H9 (cell line): ENCODE data around the gene HLA-DOB. TPM values are rescaled to one million over a fixed set of nuclear protein-coding genes. Genes with fewer than 3 reads are reported as not detected.

Source experiments
- DNase-seq: peaks from one replicate; pipeline ENCODE4 v3.0.0-alpha.2; 2017
- H2AFZ ChIP-seq: one replicate; pipeline ENCODE4 v1.6.1; 2013; ENCODE audit warnings: mild to moderate bottlenecking, low read length, control low read depth, moderate library complexity
- H2AK5ac ChIP-seq: 2 replicates; pipeline ENCODE4 v1.6.1; 2013; ENCODE audit warnings: low read length, control low read depth, mixed read lengths; ENCODE audit not compliant: insufficient read length
- H2BK120ac ChIP-seq: one replicate; pipeline ENCODE4 v1.6.1; 2013; ENCODE audit warnings: low read depth, mild to moderate bottlenecking, low read length, control low read depth, inconsistent platforms; ENCODE audit not compliant: poor library complexity, severe bottlenecking
- H2BK12ac ChIP-seq: 2 replicates; pipeline ENCODE4 v1.6.1; 2013; ENCODE audit warnings: low read length, control low read depth, mixed read lengths, low read depth; ENCODE audit not compliant: insufficient read length
- H2BK15ac ChIP-seq: 2 replicates; pipeline ENCODE4 v1.6.1; 2013; ENCODE audit warnings: low read depth, low read length, control low read depth
- H2BK20ac ChIP-seq: one replicate; pipeline ENCODE4 v1.6.1; 2013; ENCODE audit warnings: low read depth, mild to moderate bottlenecking, low read length, control low read depth, inconsistent platforms; ENCODE audit not compliant: poor library complexity, severe bottlenecking
- H2BK5ac ChIP-seq: 2 replicates; pipeline ENCODE4 v1.6.1; 2013; ENCODE audit warnings: low read length, control low read depth, mixed read lengths; ENCODE audit not compliant: insufficient read length
- H3K14ac ChIP-seq: 2 replicates; pipeline ENCODE4 v1.6.1; 2013; ENCODE audit warnings: low read length, control low read depth; ENCODE audit not compliant: insufficient read depth
- H3K18ac ChIP-seq: 2 replicates; pipeline ENCODE4 v1.6.1; 2013; ENCODE audit warnings: low read depth, mild to moderate bottlenecking, mixed read lengths, low read length, control low read depth; ENCODE audit not compliant: insufficient read length
- H3K23ac ChIP-seq: 2 replicates; pipeline ENCODE4 v1.6.1; 2013; ENCODE audit warnings: low read length, control low read depth, mixed read lengths, low read depth; ENCODE audit not compliant: insufficient read length
- H3K23me2 ChIP-seq: 2 replicates; pipeline ENCODE4 v1.6.1; 2013; ENCODE audit warnings: low read depth, mild to moderate bottlenecking, mixed read lengths, low read length, control low read depth; ENCODE audit not compliant: insufficient read length, poor library complexity, severe bottlenecking
- H3K27ac ChIP-seq: 2 replicates; pipeline ENCODE4 v1.5.1; 2013; ENCODE audit warnings: low read length, control low read depth, mixed read lengths, low read depth; ENCODE audit not compliant: insufficient read length
- H3K27me3 ChIP-seq: 2 replicates; pipeline ENCODE4 v1.6.1; 2013; ENCODE audit warnings: low read length, control low read depth, inconsistent platforms; ENCODE audit not compliant: insufficient read depth
- H3K4ac ChIP-seq: 2 replicates; pipeline ENCODE4 v1.6.1; 2013; ENCODE audit warnings: low read depth, mild to moderate bottlenecking, control low read depth, inconsistent platforms, low read length, moderate library complexity
- H3K4me1 ChIP-seq: 2 replicates; pipeline ENCODE4 v1.6.1; 2013; ENCODE audit warnings: low read length, control low read depth, inconsistent platforms; ENCODE audit not compliant: insufficient read depth
- H3K4me2 ChIP-seq: 2 replicates; pipeline ENCODE4 v1.6.1; 2013; ENCODE audit warnings: low read length, control low read depth, mixed read lengths; ENCODE audit not compliant: insufficient read length, insufficient read depth
- H3K56ac ChIP-seq: 2 replicates; pipeline ENCODE4 v1.6.1; 2013; ENCODE audit warnings: low read depth, mild to moderate bottlenecking, mixed read lengths, low read length, control low read depth; ENCODE audit not compliant: insufficient read length
- H3K79me1 ChIP-seq: 2 replicates; pipeline ENCODE4 v1.6.1; 2013; ENCODE audit warnings: low read depth, mild to moderate bottlenecking, moderate library complexity, low read length, control low read depth, inconsistent platforms; ENCODE audit not compliant: insufficient read depth, poor library complexity, severe bottlenecking
- H3K79me2 ChIP-seq: 2 replicates; pipeline ENCODE4 v1.6.1; 2013; ENCODE audit warnings: low read length, control low read depth, inconsistent platforms; ENCODE audit not compliant: insufficient read depth
- H3K9ac ChIP-seq: 2 replicates; pipeline ENCODE4 v1.6.1; 2013; ENCODE audit warnings: low read length, control low read depth, mixed read lengths; ENCODE audit not compliant: insufficient read length; ENCODE audit errors: extremely low read depth
- H3K9me3 ChIP-seq: one replicate; pipeline ENCODE4 v1.6.1; 2013; ENCODE audit warnings: low read depth, low read length, inconsistent platforms; ENCODE audit not compliant: control insufficient read depth
- H3T11ph ChIP-seq: one replicate; pipeline ENCODE4 v1.6.1; 2013; ENCODE audit warnings: mild to moderate bottlenecking, low read length, control low read depth, inconsistent platforms
- H4K20me1 ChIP-seq: one replicate; pipeline ENCODE4 v1.6.1; 2013; ENCODE audit not compliant: control insufficient read depth, insufficient read length, insufficient read depth
- H4K5ac ChIP-seq: 2 replicates; pipeline ENCODE4 v1.6.1; 2013; ENCODE audit warnings: low read depth, mild to moderate bottlenecking, mixed read lengths, low read length, control low read depth; ENCODE audit not compliant: insufficient read length
- H4K8ac ChIP-seq: replicated peaks from 2 replicates; pipeline ENCODE4 v1.6.1; 2013; ENCODE audit warnings: low read length, control low read depth, mixed read lengths, low read depth; ENCODE audit not compliant: insufficient read length
- H4K91ac ChIP-seq: 2 replicates; pipeline ENCODE4 v1.6.1; 2013; ENCODE audit warnings: low read depth, mild to moderate bottlenecking, moderate library complexity, mixed read lengths, low read length, control low read depth; ENCODE audit not compliant: insufficient read length
- H3K27ac Mint-ChIP-seq, 3 experiments: 2 replicates in 2 of 3; 3 replicates in 1 of 3; pipeline ENCODE4 v1.8.0; 2020 to 2021; ENCODE audit warnings: mixed read lengths in 3 of 3, mild to moderate bottlenecking in 1 of 3, moderate library complexity in 1 of 3
- H3K27me3 Mint-ChIP-seq: 2 replicates; pipeline ENCODE4 v1.8.0; 2021; ENCODE audit warnings: low read depth, mild to moderate bottlenecking, moderate library complexity, mixed read lengths
- H3K36me3 Mint-ChIP-seq, 3 experiments: 2 replicates in 2 of 3; 3 replicates in 1 of 3; pipeline ENCODE4 v1.8.0; 2020 to 2021; ENCODE audit warnings: low read depth in 3 of 3, mixed read lengths in 3 of 3; ENCODE audit not compliant: insufficient read depth in 1 of 3
- H3K4me1 Mint-ChIP-seq, 2 experiments: 2 replicates each; pipeline ENCODE4 v1.8.0; 2020; ENCODE audit warnings: mixed read lengths in 2 of 2
- H3K4me3 Mint-ChIP-seq, 2 experiments: 2 replicates in 1 of 2; 3 replicates in 1 of 2; pipeline ENCODE4 v1.8.0; 2020 to 2021; ENCODE audit warnings: mild to moderate bottlenecking in 2 of 2, mixed read lengths in 2 of 2, moderate library complexity in 1 of 2
- H3K9me3 Mint-ChIP-seq, 2 experiments: 2 replicates in 1 of 2; 3 replicates in 1 of 2; pipeline ENCODE4 v1.8.0; 2020; ENCODE audit warnings: mild to moderate bottlenecking in 2 of 2, mixed read lengths in 2 of 2, moderate library complexity in 1 of 2
- CTCF ChIP-seq: fragments of 200-600 bp; sonication (generic); conservative IDR thresholded peaks from 3 replicates; pipeline ENCODE4 v1.8.0; 2021; ENCODE audit warnings: antibody characterized with exemption, mild to moderate bottlenecking
- WGBS: extraction: QIAGEN DNeasy Blood & Tissue Kit; methylation state at CpG from one replicate; pipeline ENCODE4 v1.1.7; 2013; ENCODE audit warnings: missing lambda C conversion rate, low lambda C conversion rate, mixed read lengths; ENCODE audit not compliant: insufficient read length; ENCODE audit errors: extremely low coverage; 5-methylcytosine and 5-hydroxymethylcytosine counted together
- total RNA-seq: library from RNA; stranded (reverse); gene quantifications from 2 replicates; pipeline ENCODE4 v1.2.1, GENCODE V29; 2021

HLA-DOB gene
- total RNA-seq, 1 experiment from 2014 or later, result 0.20 TPM

GRCh38 chr6:32829495-32829894 lies 12.7 kb upstream of the HLA-DOB start:
- no peaks in the 10 kb centered on the region for H3K4me1 ChIP-seq
- H4K5ac ChIP-seq, result no peak overlapping the region
- H2AK5ac ChIP-seq, result no peak overlapping the region
- no peaks in the 10 kb centered on the region for H3K79me2 ChIP-seq
- H3K36me3 Mint-ChIP-seq, result peaks cover 5 to 16% (median 11%) of the 10 kb centered on the region in 3 experiments; a peak in 5 of 7 replicates
- no peak overlapping the region for H2BK15ac ChIP-seq
- no peak overlapping the region for H3K9ac ChIP-seq
- TF ChIP-seq CTCF, result no peak
- no peak for DNase-seq
- no peaks in the 10 kb centered on the region for H4K20me1 ChIP-seq
- H3K27ac Mint-ChIP-seq, result no peak overlapping the region; a peak in 2 of 7 replicates
- no peak overlapping the region for H3K23ac ChIP-seq
- no peaks in the 10 kb centered on the region for H3K79me1 ChIP-seq
- no peak overlapping the region for H2BK20ac ChIP-seq
- H3K9me3 Mint-ChIP-seq, result no peaks in the 10 kb centered on the region
- no CpG with 5 or more reads among the region's 7 CpGs for WGBS
- no peak overlapping the region for H4K8ac ChIP-seq
- no peaks in the 10 kb centered on the region for H3K23me2 ChIP-seq
- H3K18ac ChIP-seq, result no peak overlapping the region
- H2BK12ac ChIP-seq, result no peak overlapping the region
- no peaks in the 10 kb centered on the region for H3K9me3 ChIP-seq
- H3K14ac ChIP-seq, result no peak overlapping the region
- H3T11ph ChIP-seq, result no peak overlapping the region
- H2BK120ac ChIP-seq, result no peak overlapping the region
- no peak overlapping the region for H2BK5ac ChIP-seq
- H3K56ac ChIP-seq, result no peak overlapping the region
- no peak overlapping the region for H3K4me3 Mint-ChIP-seq
- no peak overlapping the region for H2AFZ ChIP-seq
- no peaks in the 10 kb centered on the region for H3K27me3 ChIP-seq
- H3K27me3 Mint-ChIP-seq, result no peaks in the 10 kb centered on the region
- no peak overlapping the region for H3K27ac ChIP-seq
- H3K4ac ChIP-seq, result no peak overlapping the region
- no peak overlapping the region for H4K91ac ChIP-seq
- no peak overlapping the region for H3K4me2 ChIP-seq
- H3K4me1 Mint-ChIP-seq, result peaks cover 6 to 8% of the 10 kb centered on the region in 2 experiments; a peak in 3 of 4 replicates
